Gastrocnemius medialis (tissue), 4 donors: ENCODE measurements around the gene GPRIN1.
"Not testable (repeated sequence)": the region's sequence is repeated elsewhere in the genome, so short reads cannot be mapped to it uniquely, and the experiment has no call there.

Source experiments
- POLR2A ChIP-seq, 2 donors: fragments of 450-650 bp; IDR thresholded peaks; one replicate each; pipeline ENCODE4 v1.6.1; 2017; ENCODE audit warnings: antibody characterized with exemption in 2 of 2, mild to moderate bottlenecking in 2 of 2, moderate library complexity in 2 of 2
- TF ChIP-seq, protein P1 (sequence below), 5 experiments: fragments of 450-650 bp in 3 of 5; fragments of 200-600 bp in 2 of 5; sonication (generic) in 2 of 5; IDR thresholded peaks in 4 of 5; conservative IDR thresholded peaks in 1 of 5; 1 replicate in 4 of 5; 2 replicates in 1 of 5; pipeline ENCODE4 v1.5.1; 2016 to 2019; ENCODE audit warnings: antibody characterized with exemption in 5 of 5, mild to moderate bottlenecking in 3 of 5, moderate library complexity in 3 of 5

DNA sequence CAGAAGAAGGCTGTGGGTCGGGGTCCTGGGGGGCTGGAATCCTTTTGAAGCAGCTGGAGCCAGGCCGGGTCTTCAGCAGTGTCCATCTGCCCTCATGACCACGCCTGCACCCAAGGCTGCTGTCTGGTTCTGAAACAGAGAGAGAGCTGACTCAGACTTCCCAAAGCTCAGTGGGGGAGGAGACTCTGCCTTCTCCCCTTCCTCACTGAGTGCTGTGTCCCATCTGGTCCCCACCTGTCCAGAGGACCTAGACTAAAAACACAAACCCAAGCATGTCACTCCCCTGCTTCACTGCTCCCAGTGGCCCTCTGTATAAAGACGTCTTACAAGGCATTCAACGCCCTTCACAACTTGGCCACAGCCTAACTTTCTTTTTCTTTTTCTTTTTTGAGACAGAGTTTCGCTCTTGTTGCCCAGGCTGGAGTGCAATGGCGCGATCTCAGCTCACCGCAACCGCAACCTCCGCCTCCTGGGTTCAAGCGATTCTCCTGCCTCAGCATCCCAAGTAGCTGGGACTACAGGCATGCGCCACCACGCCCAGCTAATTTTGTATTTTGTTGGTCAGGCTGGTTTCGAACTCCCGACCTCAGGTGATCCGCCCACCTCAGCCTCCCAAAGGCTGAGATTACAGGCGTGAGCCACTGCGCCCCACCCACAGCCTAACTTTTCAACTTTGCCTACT is 10.1 kb downstream of the GPRIN1 start:
- TF ChIP-seq, protein P1, sequence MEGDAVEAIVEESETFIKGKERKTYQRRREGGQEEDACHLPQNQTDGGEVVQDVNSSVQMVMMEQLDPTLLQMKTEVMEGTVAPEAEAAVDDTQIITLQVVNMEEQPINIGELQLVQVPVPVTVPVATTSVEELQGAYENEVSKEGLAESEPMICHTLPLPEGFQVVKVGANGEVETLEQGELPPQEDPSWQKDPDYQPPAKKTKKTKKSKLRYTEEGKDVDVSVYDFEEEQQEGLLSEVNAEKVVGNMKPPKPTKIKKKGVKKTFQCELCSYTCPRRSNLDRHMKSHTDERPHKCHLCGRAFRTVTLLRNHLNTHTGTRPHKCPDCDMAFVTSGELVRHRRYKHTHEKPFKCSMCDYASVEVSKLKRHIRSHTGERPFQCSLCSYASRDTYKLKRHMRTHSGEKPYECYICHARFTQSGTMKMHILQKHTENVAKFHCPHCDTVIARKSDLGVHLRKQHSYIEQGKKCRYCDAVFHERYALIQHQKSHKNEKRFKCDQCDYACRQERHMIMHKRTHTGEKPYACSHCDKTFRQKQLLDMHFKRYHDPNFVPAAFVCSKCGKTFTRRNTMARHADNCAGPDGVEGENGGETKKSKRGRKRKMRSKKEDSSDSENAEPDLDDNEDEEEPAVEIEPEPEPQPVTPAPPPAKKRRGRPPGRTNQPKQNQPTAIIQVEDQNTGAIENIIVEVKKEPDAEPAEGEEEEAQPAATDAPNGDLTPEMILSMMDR (IDR thresholded peaks at IDR 0.05 in 4 of 5, conservative IDR thresholded peaks at IDR 0.05 in 1 of 5): not testable (repeated sequence)
- not testable (repeated sequence) for TF ChIP-seq POLR2A (IDR thresholded peaks at IDR 0.05)
